Lung (tissue), 12 donors: ENCODE results near the gene AKR1A1. TPM values are rescaled to one million over a fixed set of nuclear protein-coding genes. Genes with fewer than 3 reads are reported as not detected.

Experiments used
- ATAC-seq: fragments of 200-7000 bp; cut with Tn5 transposase; one replicate; pipeline ENCODE4 v1.9.1; 2020; ENCODE audit warnings: moderate number of reproducible peaks; ENCODE audit not compliant: insufficient read depth, low FRiP score
- DNase-seq, 3 donors: peaks; one replicate each; pipeline ENCODE4 v3.0.0-alpha.2; 2013 to 2017
- H3K27ac ChIP-seq, 2 donors: one replicate each; pipeline ENCODE4 v1.5.1; 2013; ENCODE audit warnings: mild to moderate bottlenecking in 2 of 2, moderate library complexity in 2 of 2, control low read depth in 1 of 2, inconsistent platforms in 1 of 2, low read depth in 1 of 2, low read length in 1 of 2
- H3K27me3 ChIP-seq, 3 donors: one replicate each; pipeline ENCODE4 v1.5.1; 2013; ENCODE audit warnings: low read length in 2 of 3; ENCODE audit not compliant: control insufficient read depth in 3 of 3, insufficient read depth in 3 of 3
- H3K36me3 ChIP-seq, 4 donors: one replicate each; pipeline ENCODE4 v1.5.1; 2013; ENCODE audit warnings: low read length in 4 of 4, mild to moderate bottlenecking in 1 of 4, moderate library complexity in 1 of 4; ENCODE audit not compliant: control insufficient read depth in 4 of 4, insufficient read depth in 4 of 4
- H3K4me1 ChIP-seq, 5 donors: one replicate each; pipeline ENCODE4 v1.5.1; 2013; ENCODE audit warnings: low read length in 5 of 5, mild to moderate bottlenecking in 2 of 5, moderate library complexity in 1 of 5; ENCODE audit not compliant: control insufficient read depth in 5 of 5, insufficient read depth in 5 of 5
- H3K4me3 ChIP-seq: one replicate; pipeline ENCODE4 v1.5.1; 2013; ENCODE audit warnings: mild to moderate bottlenecking, control low read depth, moderate library complexity
- H3K9ac ChIP-seq, 2 donors: one replicate each; pipeline ENCODE4 v1.5.1; 2013; ENCODE audit warnings: low read length in 2 of 2, control low read depth in 1 of 2; ENCODE audit not compliant: insufficient read depth in 1 of 2
- H3K9me3 ChIP-seq, 4 donors: one replicate each; pipeline ENCODE4 v1.5.1; 2013; ENCODE audit warnings: low read length in 3 of 4, mild to moderate bottlenecking in 1 of 4, moderate library complexity in 1 of 4; ENCODE audit not compliant: control insufficient read depth in 4 of 4, insufficient read depth in 3 of 4
- WGBS, 2 donors: extraction: QIAGEN DNeasy Blood & Tissue Kit; methylation state at CpG; one replicate each; pipeline ENCODE4 v1.1.7; 2013; 5-methylcytosine and 5-hydroxymethylcytosine counted together
- polyA plus RNA-seq, 2 donors: library from polyadenylated mRNA; stranded (reverse); fragments of 200-250 nt; gene quantifications; one replicate each; pipeline ENCODE4 v1.2.1, GENCODE V29; 2013
- total RNA-seq, 2 donors: library from RNA; depleted of rRNA in 1 of 2; stranded (reverse); fragments of >200 nt in 1 of 2; gene quantifications; one replicate each; pipeline ENCODE4 v1.2.1, GENCODE V29; 2014 to 2021
- TF ChIP-seq, protein P1 (sequence below): IDR thresholded peaks from 2 replicates; pipeline ENCODE4 v1.5.1; 2012; ENCODE audit warnings: mild to moderate bottlenecking; ENCODE audit errors: control extremely low read depth, extremely low read depth
- donor health status: control.
- donor health status: control.
- donor health status: Bipolar disorder and iron deficiency.
- donor health status: healthy.
- donor health status: DM: yes; HTN: yes; CAD: no.

The AKR1A1 gene
- total and polyA plus RNA-seq, 4 donors, result 92.6 to 214 (median 210) TPM

DNA sequence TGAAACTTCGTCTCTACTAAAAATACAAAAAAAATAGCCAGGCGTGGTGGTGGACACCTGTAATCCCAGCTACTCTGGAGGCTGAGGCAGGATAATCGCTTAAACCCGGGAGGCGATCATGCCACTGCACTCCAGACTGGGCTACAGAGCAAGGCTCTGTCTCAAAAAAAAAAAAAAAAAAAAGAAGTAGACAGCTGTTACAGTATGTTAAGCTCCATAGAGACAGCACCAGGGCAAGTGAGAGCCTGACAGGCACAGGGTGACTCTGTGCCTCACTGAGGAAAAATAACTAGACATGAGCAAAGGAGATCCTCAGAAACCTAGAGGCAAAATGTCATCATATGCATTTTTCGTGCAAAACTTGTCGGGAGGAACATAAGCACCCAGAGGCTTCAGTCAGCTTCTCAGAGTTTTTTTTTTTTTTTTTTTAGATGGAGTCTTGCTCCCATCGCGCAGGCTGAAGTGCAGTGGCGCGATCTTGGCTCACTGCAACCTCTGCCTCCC is 19.9 kb upstream of the AKR1A1 start:
- Histone ChIP-seq H3K4me1 (no peaks in the 10 kb centered on the region), H3K36me3 (no peaks in the 10 kb centered on the region), H3K9ac (no peak overlapping the region), H3K27ac (no peak overlapping the region), H3K27me3 (no peaks in the 10 kb centered on the region), H3K4me3 (no peak overlapping the region), H3K9me3 (no peaks in the 10 kb centered on the region)
- 95 to 98% methylated on average over 11 of the region's 11 CpGs for WGBS, 2 donors
- ATAC-seq (no peak), DNase-seq (no peak)
- TF ChIP-seq, protein P1, sequence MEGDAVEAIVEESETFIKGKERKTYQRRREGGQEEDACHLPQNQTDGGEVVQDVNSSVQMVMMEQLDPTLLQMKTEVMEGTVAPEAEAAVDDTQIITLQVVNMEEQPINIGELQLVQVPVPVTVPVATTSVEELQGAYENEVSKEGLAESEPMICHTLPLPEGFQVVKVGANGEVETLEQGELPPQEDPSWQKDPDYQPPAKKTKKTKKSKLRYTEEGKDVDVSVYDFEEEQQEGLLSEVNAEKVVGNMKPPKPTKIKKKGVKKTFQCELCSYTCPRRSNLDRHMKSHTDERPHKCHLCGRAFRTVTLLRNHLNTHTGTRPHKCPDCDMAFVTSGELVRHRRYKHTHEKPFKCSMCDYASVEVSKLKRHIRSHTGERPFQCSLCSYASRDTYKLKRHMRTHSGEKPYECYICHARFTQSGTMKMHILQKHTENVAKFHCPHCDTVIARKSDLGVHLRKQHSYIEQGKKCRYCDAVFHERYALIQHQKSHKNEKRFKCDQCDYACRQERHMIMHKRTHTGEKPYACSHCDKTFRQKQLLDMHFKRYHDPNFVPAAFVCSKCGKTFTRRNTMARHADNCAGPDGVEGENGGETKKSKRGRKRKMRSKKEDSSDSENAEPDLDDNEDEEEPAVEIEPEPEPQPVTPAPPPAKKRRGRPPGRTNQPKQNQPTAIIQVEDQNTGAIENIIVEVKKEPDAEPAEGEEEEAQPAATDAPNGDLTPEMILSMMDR, result no peak

DNA sequence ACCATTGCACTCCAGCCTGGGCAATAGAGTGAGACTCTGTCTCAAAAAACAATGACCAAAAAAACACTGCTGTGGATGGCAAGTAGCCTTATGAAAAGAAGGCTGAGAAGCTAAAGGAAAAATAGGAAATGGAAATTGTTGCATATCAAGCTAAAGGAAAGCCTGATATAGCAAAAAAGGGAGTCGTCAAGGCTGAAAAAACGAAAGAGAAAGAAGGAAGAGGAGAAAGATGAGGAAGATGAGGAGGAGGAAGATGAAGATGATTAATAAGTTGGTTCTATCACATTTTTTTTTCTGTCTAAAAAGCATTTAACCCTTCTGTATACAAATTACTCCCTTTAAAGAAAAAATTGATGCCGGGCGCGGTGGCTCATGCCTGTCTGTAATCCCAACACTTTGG is 18.8 kb upstream of the AKR1A1 start:
- no peak overlapping the region for H3K27ac ChIP-seq

DNA sequence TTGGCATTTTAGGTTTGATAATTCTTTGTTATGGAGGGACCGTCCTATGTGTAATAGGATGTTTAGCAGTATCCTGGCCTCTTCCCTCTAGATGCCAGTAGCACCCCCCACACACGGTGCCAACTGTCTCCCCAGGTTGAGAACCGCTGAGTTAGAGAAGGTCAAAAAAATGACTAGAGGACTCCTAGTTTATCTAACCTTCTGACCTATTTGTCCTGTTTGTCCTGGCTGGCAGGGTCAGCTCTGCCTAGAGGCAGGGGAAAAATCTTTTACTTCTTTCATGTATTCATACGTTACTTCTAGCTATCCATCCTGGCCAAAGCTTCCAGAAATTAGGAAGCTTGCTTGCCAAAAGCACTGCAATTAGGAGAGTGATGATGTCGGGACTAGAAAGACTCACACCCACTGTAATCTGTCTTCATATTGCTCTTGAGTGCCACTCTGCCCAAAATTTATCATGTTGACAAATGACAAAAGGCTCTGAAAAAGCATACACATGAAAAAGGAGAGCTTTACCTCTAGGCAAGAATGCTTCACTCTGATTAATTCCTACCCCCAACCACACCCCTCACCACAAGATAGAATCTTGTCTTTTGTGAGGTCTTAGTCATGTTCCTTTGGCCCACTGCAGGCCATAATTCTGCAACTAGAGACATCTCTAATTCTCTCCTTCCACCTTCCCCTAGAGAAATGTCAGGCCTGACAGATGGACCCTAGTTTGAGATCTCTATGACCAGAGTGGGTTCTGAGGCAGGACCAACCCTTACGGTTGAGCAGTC is 14.4 kb upstream of the AKR1A1 start:
- TF ChIP-seq, protein P1, result no peak
- no peak overlapping the region for H3K4me3 ChIP-seq
- ATAC-seq, result no peak
- H3K4me1 ChIP-seq, result no peaks in the 10 kb centered on the region
- WGBS, 2 donors, result 70 to 83% methylated on average over 6 of the region's 6 CpGs
- no peak overlapping the region for H3K9ac ChIP-seq
- no peaks in the 10 kb centered on the region for H3K9me3 ChIP-seq
- no peak for DNase-seq
- no peak overlapping the region for H3K27ac ChIP-seq
- no peaks in the 10 kb centered on the region for H3K36me3 ChIP-seq
- H3K27me3 ChIP-seq, result no peaks in the 10 kb centered on the region

More for the DNA sequence above, 18.8 kb upstream of the AKR1A1 start:
- no peaks in the 10 kb centered on the region for H3K9me3 ChIP-seq
- DNase-seq (no peak), ATAC-seq (no peak)
- no peaks in the 10 kb centered on the region for H3K27me3 ChIP-seq
- TF ChIP-seq, protein P1, result no peak
- WGBS, 2 donors, result 74 to 78% methylated on average over 5 of the region's 5 CpGs
- H3K9ac ChIP-seq, result no peak overlapping the region
- H3K36me3 ChIP-seq, result no peaks in the 10 kb centered on the region
- H3K4me3 ChIP-seq, result no peak overlapping the region
- H3K4me1 ChIP-seq, result no peaks in the 10 kb centered on the region

DNA sequence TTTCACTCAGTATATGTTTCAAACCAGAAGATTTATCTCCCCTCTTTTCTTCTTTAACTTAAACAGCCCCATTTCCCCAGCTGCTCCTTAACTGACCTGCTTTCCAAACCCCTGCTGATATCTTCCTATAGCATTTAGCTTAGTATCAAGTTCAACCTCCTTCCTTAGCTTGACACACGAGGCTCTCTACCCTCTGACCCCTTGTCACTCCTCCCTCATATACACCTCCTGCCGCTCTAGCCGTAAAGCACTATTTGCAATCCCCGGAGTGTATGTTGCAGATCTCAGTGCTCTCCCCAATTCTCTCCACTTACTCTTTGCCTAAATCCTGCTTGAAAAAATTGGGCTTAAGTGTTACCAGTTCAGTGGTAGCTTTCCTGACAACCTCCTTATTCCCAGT is 13.7 kb upstream of the AKR1A1 start:
- ATAC-seq (no peak), DNase-seq (no peak)
- no peaks in the 10 kb centered on the region for H3K27me3 ChIP-seq
- no peak overlapping the region for H3K27ac ChIP-seq
- WGBS, 2 donors, result 71 to 72% methylated on average over 4 of the region's 4 CpGs
- H3K9me3 ChIP-seq, result no peaks in the 10 kb centered on the region
- no peaks in the 10 kb centered on the region for H3K4me1 ChIP-seq
- TF ChIP-seq, protein P1, result no peak
- no peaks in the 10 kb centered on the region for H3K36me3 ChIP-seq
- H3K4me3 ChIP-seq, result no peak overlapping the region
- H3K9ac ChIP-seq, result no peak overlapping the region
